GM19043 (cell line): ENCODE results near the gene ATM.
"Not testable (repeated sequence)": the region's sequence is repeated elsewhere in the genome, so short reads cannot be mapped to it uniquely, and the experiment has no call there.

Experiments used
- ATAC-seq: cut with Tn5 transposase; IDR thresholded peaks from one replicate; pipeline ENCODE4 v1.9.1; 2021; ENCODE audit warnings: low read depth; ENCODE audit not compliant: unreplicated experiment

ATM gene

GRCh38 chr11:108269583-108269982 lies 46.7 kb downstream of the ATM start:
- no peak for ATAC-seq

- ATAC-seq, result not testable (repeated sequence)
Measured at GRCh38 chr11:108276985-108277616, 54.2 kb downstream of the ATM start.

- ATAC-seq, result no peak
Measured at GRCh38 chr11:108278546-108278945, 55.7 kb downstream of the ATM start.

GRCh38 chr11:108278954-108279353 lies 56.1 kb downstream of the ATM start:
- no peak for ATAC-seq

DNA sequence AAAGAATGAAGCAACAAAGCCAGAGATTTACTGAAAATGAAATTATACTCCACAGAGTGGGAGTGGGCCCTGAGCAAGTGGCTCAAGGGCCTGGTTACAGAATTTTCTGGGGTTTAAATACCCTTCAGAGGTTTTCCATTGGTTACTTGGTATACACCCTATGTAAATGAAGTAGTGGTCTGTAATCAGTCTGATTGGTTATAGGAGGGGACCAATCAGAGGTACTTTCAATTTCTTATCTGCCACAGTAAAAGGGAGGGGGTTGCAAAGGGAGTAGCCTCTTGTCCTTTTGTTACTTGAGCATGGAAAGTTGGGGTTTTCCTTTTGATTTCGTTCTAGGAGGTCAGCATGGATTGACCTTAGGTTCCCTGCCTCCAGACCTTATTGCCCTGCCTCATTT lies 63.5 kb downstream of the ATM start:
- ATAC-seq, result no peak

DNA sequence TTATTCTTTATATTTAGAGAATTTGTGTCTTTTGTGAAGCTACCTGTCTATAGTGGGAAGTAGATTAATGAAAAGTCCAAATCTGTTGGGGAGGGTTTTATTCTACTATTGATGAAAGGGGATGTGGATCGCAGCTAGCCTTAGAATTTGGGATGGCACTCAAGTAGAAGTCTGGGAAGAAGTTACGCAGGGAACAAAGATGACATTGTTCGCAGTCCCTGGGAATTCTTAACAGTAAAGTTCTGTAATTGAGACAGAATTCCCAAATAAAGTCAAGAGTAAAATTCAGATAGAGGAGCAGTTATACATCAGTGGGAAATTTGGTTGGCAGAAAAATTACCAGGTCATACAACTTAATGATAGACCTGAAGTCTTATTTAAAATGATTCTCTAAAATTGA lies 64.1 kb downstream of the ATM start:
- ATAC-seq, result no peak

GRCh38 chr11:108289066-108289465 lies 66.2 kb downstream of the ATM start:
- ATAC-seq, result not testable (repeated sequence)

DNA sequence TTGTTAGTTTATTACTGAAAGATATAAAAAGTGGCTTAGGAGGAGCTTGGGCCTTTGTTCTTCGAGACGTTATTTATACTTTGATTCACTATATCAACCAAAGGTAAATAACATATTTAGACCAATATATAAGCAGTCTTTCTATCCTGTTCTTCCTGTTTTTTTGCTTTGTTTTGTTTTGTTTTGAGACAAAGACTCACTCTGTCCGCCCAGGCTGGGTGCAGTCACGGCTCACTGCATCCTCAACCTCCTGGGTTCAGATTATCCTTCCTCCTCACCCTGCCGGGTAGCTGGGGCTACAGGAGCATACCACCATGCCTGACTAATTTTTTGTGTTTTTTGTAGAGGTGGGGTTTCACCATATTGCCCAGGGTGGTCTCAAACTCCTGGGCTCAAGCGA lies 66.8 kb downstream of the ATM start:
- ATAC-seq, result no peak

DNA sequence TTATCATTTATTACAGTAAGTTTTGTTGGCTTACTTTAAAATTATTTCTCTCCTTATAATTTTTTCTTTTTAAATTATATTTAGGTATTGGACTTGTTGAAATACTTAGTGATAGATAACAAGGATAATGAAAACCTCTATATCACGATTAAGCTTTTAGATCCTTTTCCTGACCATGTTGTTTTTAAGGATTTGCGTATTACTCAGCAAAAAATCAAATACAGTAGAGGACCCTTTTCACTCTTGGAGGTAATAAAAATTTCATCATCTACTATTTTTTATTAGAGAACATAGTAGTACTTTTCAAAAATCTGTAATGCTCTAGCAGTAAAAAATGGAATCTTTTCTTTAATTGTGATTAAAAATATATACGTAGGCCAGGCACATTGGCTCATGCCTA lies 70.4 kb downstream of the ATM start:
- no peak for ATAC-seq

GRCh38 chr11:108302121-108302785 lies 79.4 kb downstream of the ATM start:
- ATAC-seq, result peak; percentile 92

GRCh38 chr11:108307751-108308150 lies 84.9 kb downstream of the ATM start:
- ATAC-seq, result no peak

GRCh38 chr11:108313444-108313843 lies 90.6 kb downstream of the ATM start:
- ATAC-seq, result no peak

DNA sequence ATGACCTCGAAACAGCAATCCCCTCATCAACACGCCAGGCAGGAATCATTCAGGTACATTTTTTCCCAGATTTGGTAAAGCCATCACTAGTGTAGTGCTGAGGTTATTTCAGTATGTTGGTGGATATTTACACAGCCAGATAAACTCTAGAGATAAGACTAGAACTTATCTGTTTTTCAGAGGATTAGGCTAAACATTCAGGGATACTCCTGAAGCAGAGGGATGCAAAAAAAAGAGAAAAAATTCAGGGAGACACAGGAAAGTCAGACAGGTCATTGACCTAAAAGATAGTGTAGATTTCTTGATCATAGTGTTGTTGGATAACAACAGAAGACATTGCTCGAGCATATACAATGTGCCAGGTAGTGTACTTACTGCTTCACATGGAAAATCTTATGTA lies 93.2 kb downstream of the ATM start:
- no peak for ATAC-seq

- ATAC-seq, result no peak
Measured at GRCh38 chr11:108319541-108320145, 96.8 kb downstream of the ATM start.

- ATAC-seq, result no peak
Measured at GRCh38 chr11:108322666-108323065, 99.8 kb downstream of the ATM start.

DNA sequence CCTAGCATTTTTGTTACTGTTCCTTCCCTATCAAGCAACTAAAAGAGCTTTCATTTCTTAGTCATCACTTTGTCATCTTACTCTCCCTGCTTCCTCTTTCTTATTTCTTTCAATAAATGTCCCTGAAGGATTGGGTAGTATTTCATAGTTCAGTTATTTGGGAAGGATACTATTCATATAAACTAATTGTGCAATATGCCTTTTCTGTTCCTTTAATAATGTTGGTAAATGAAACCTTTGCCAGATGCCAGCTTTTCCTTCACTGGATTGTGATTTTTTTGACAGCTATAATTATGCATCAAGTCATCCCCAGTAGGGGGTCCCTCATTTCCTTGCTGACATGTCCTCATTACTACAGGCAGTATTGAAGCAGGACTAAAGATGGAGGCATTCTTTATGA lies 101.7 kb downstream of the ATM start:
- ATAC-seq, result no peak

DNA sequence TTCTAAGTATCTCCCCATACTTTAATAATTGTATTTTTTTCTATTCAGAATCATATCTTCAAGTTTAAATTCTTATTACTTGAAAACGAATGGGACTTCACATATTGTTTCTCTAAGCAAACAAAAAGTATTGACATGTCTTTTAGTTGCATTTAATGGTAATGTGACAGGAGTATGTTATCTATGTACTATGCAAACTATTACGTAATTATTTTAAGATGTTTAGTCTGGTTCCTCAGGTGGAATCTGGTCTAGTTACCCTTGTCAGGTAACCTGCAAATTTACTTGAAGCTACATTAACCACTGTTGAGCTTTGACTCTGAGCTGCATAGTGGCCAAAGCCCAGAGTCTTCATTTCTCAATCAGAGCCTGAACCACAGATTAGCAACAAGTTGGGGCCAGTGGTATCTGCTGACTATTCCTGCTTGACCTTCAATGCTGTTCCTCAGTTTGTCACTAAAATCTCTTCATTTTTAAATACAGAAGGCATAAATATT lies 110.6 kb downstream of the ATM start:
- no peak for ATAC-seq

GRCh38 chr11:108338750-108339149 lies 115.9 kb downstream of the ATM start:
- no peak for ATAC-seq

- no peak for ATAC-seq
Measured at GRCh38 chr11:108340973-108341372, 118.1 kb downstream of the ATM start.

DNA sequence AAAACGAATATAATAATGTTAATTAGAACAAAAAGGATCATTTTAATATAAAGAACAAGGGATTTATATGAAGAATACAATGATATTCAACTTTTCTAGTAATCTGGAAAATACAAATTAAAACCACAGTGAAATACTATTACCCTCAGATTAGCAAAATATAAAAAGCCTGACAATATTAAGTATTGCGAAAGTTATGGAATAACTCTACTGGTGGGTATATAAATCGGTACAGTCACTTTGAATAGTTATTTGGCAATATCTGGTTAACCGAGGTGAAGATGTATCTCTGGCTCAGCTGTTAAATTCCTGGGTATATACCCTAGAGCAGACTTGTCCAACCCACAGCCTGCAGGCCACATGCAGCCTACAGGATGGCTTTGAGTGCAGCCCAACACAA lies 118.8 kb downstream of the ATM start:
- ATAC-seq, result no peak

- ATAC-seq, result no peak
Measured at GRCh38 chr11:108343714-108344113, 120.8 kb downstream of the ATM start.

DNA sequence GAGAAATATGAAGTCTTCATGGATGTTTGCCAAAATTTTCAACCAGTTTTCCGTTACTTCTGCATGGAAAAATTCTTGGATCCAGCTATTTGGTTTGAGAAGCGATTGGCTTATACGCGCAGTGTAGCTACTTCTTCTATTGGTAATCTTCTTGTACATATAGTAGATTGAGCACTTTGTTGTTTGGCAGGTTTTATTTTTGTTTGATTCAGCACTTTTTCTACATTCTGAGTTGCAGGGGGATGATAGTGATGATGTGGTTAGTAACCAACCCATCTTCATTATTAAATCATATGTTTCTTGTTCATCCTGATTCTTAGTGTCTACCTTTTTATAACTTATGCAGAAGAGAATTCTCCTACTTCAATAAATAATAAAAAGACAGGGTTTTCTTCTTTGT lies 122.9 kb downstream of the ATM start:
- ATAC-seq, result no peak
